GM10248 (cell line): ENCODE measurements around the gene ZNF469.

Source experiments
- CTCF ChIA-PET: fragments of 300-600 bp; sonication (Branson Sonifier 250); formaldehyde crosslinking; extraction: SDS; loops from one replicate; lab custom pipeline; 2021; ENCODE audit warnings: antibody characterized with exemption; lab: Yijun Ruan, JAX
- POLR2A ChIA-PET: fragments of 350-650 bp; sonication (Branson Sonifier 250); formaldehyde crosslinking; extraction: SDS; loops from one replicate; lab custom pipeline; 2020; ENCODE audit warnings: antibody characterized with exemption; lab: Yijun Ruan, JAX
- DNase-seq: peaks from one replicate; pipeline ENCODE4 v3.0.0; 2012; ENCODE audit errors: extremely low spot score
- TF ChIP-seq, protein P1 (sequence below): IDR thresholded peaks from 2 replicates; pipeline ENCODE4 v1.5.1; 2012; ENCODE audit warnings: mild to moderate bottlenecking, low read depth; ENCODE audit errors: extremely low read depth, missing control alignments, control extremely low read depth

ZNF469 gene

GRCh38 chr16:88423448-88423850 is 40.7 kb downstream of the ZNF469 start:
- no peak for DNase-seq
- TF ChIP-seq, protein P1, sequence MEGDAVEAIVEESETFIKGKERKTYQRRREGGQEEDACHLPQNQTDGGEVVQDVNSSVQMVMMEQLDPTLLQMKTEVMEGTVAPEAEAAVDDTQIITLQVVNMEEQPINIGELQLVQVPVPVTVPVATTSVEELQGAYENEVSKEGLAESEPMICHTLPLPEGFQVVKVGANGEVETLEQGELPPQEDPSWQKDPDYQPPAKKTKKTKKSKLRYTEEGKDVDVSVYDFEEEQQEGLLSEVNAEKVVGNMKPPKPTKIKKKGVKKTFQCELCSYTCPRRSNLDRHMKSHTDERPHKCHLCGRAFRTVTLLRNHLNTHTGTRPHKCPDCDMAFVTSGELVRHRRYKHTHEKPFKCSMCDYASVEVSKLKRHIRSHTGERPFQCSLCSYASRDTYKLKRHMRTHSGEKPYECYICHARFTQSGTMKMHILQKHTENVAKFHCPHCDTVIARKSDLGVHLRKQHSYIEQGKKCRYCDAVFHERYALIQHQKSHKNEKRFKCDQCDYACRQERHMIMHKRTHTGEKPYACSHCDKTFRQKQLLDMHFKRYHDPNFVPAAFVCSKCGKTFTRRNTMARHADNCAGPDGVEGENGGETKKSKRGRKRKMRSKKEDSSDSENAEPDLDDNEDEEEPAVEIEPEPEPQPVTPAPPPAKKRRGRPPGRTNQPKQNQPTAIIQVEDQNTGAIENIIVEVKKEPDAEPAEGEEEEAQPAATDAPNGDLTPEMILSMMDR = no peak
- POLR2A ChIA-PET = no interaction called here
- CTCF ChIA-PET = no interaction called here

GRCh38 chr16:88424587-88425235 is 42.0 kb downstream of the ZNF469 start:
- no peak for DNase-seq
- TF ChIP-seq, protein P1 = no peak
- ChIA-PET CTCF (no interaction called here), POLR2A (no interaction called here)

- CTCF ChIA-PET = no interaction called here
- POLR2A ChIA-PET = no interaction called here
- no peak for DNase-seq
- TF ChIP-seq, protein P1 = no peak
Measured at GRCh38 chr16:88426018-88426417, 43.3 kb downstream of the ZNF469 start.

DNA sequence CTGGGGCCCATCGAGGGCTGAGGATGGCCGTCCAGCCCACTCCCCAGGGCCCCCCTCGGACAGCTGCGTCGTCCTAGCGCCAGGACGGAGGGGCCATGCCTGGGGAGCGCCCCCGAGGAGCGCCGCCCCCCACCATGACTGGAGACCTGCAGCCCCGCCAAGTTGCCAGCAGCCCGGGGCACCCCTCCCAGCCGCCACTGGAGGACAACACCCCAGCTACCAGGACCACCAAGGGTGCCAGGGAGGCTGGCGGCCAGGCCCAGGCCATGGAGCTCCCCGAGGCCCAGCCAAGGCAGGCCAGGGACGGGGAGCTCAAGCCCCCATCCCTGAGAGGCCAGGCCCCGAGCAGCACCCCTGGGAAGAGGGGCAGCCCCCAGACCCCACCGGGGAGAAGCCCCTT is 44.6 kb downstream of the ZNF469 start:
- TF ChIP-seq, protein P1 = no peak
- POLR2A ChIA-PET = no interaction called here
- no peak for DNase-seq
- CTCF ChIA-PET = interaction anchor here (0.9 to 3.8 kb wide), 2 partner anchors 8 to 11 kb away, joined by 3 to 24 read pairs; no protein-coding TSS in a partner anchor

- ChIA-PET CTCF (interaction anchor here (3.8 kb wide), 1 partner anchor 10 kb away, joined by 24 read pairs; no protein-coding TSS in a partner anchor), POLR2A (no interaction called here)
- no peak for DNase-seq
- TF ChIP-seq, protein P1 = no peak
Measured at GRCh38 chr16:88428156-88428555, 45.4 kb downstream of the ZNF469 start.

GRCh38 chr16:88428616-88429386 is 46.0 kb downstream of the ZNF469 start:
- TF ChIP-seq, protein P1 = no peak
- CTCF ChIA-PET = interaction anchor here (3.8 kb wide), 1 partner anchor 10 kb away, joined by 24 read pairs; no protein-coding TSS in a partner anchor
- POLR2A ChIA-PET = no interaction called here
- DNase-seq = no peak
